B cell (primary cell): ENCODE results near the gene PDE11A.

Experiments
- CTCF ChIP-seq: fragments of 200-600 bp; IDR thresholded peaks from one replicate; pipeline ENCODE4 v1.8.0; 2022; ENCODE audit warnings: antibody characterized with exemption, mild to moderate bottlenecking
- EZH2 ChIP-seq: IDR thresholded peaks from 2 replicates; pipeline ENCODE4 v1.6.1; 2012; ENCODE audit warnings: borderline replicate concordance, low read depth, mild to moderate bottlenecking, moderate library complexity, low read length; ENCODE audit not compliant: insufficient read depth, poor library complexity, severe bottlenecking

DNA sequence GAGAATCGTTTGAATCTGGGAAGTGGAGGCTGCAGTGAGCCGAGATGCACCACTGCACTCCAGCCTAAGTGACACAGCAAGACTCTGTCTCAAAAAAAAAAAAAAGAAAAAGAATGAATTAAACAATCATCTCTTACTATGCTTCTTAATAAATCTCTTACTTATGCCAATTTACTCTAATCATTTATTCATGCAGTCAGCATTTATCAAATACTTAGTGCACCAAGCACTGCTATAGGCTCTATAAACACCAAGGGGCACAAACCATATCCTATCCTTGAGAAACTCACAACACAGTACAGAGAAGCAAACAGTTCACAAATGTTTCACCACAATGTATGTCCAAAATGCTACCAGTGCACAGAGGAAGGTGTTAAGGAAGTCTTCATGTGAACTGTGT, 189.4 kb downstream of the PDE11A start:
- TF ChIP-seq CTCF (no peak), EZH2 (no peak)
